SK-N-MC (cell line): ENCODE data around the gene GALNT6.

Source experiments
- EZH2 ChIP-seq: fragments of 200-600 bp; sonication (generic); IDR thresholded peaks from one replicate; pipeline ENCODE4 v1.6.1; 2017; ENCODE audit warnings: antibody characterized with exemption
- POLR2AphosphoS5 ChIP-seq: IDR thresholded peaks from 2 replicates; pipeline ENCODE4 v1.6.1; 2012; ENCODE audit warnings: mild to moderate bottlenecking, low read depth, low read length, borderline replicate concordance

GRCh38 chr12:51323966-51324895 lies 67.0 kb downstream of the GALNT6 start, which contains the start of gene BIN2:
- TF ChIP-seq POLR2AphosphoS5 (no peak), EZH2 (no peak)
